Posterior cingulate gyrus (tissue), 11 donors: ENCODE results near the gene MCUB.
"Not testable (repeated sequence)": the region's sequence is repeated elsewhere in the genome, so short reads cannot be mapped to it uniquely, and the experiment has no call there.

Experiments used
- DNase-seq, 10 donors: peaks; one replicate each; pipeline versions ENCODE4 v3.0.0 to v3.0.0-alpha.2; 2020 to 2021; ENCODE audit warnings: mixed read lengths in 3 of 10
- intact Hi-C: fragments of 100-400 bp; cut with DNase I; formaldehyde crosslinking; loops from one replicate; pipeline ENCODE4 v1.15.1; 2023

Gene MCUB

GRCh38 chr4:109675181-109675580, 115.1 kb downstream of the MCUB start:
- intact Hi-C loops, result no loop called here
- DNase-seq, result no peak

GRCh38 chr4:109675843-109676242, 115.8 kb downstream of the MCUB start:
- no peak for DNase-seq
- intact Hi-C loops, result no loop called here

- intact Hi-C loops, result no loop called here
These were observed 116.8 kb downstream of the MCUB start for GRCh38 chr4:109676886-109677285.

GRCh38 chr4:109678472-109678871, 118.4 kb downstream of the MCUB start:
- peak in 1 of 10 donors; percentile 82 for DNase-seq
- intact Hi-C loops, result not testable (repeated sequence)

More at GRCh38 chr4:109676886-109677285, 116.8 kb downstream of the MCUB start:
- DNase-seq, result no peak

- peak in 1 of 10 donors; percentile 72 for DNase-seq
- intact Hi-C loops, result not testable (repeated sequence)
These were observed 118.9 kb downstream of the MCUB start for GRCh38 chr4:109678925-109679324.

- intact Hi-C loops, result no loop called here
These were observed 122.8 kb downstream of the MCUB start for GRCh38 chr4:109682875-109683274.

GRCh38 chr4:109683621-109684253, 123.7 kb downstream of the MCUB start:
- DNase-seq, result no peak
- intact Hi-C loops, result no loop called here

More at GRCh38 chr4:109682875-109683274, 122.8 kb downstream of the MCUB start:
- no peak for DNase-seq

GRCh38 chr4:109684727-109685126, 124.7 kb downstream of the MCUB start:
- DNase-seq, result no peak
- intact Hi-C loops, result no loop called here

- intact Hi-C loops, result no loop called here
- DNase-seq, result no peak
These were observed 130.8 kb downstream of the MCUB start for GRCh38 chr4:109690690-109691410.

- intact Hi-C loops, result no loop called here
- DNase-seq, result no peak
These were observed 131.4 kb downstream of the MCUB start for GRCh38 chr4:109691411-109691920.

- DNase-seq, result no peak
- intact Hi-C loops, result no loop called here
These were observed 138.6 kb downstream of the MCUB start for GRCh38 chr4:109698656-109699055.

- intact Hi-C loops, result loop anchor here (10.0 kb wide), 3 partner anchors 105 to 275 kb away; partner anchors contain the start of genes CFI and SEC24B
- no peak for DNase-seq
These were observed 139.6 kb downstream of the MCUB start for GRCh38 chr4:109699553-109700225.

GRCh38 chr4:109701566-109702410, 141.7 kb downstream of the MCUB start:
- no peak for DNase-seq
- intact Hi-C loops, result loop anchor here (10.0 kb wide), 3 partner anchors 103 to 273 kb away; partner anchors contain the start of genes CFI and SEC24B

- DNase-seq, result peak; percentile 57 to 96 (median 74)
These were observed 143.1 kb downstream of the MCUB start, which contains the start of gene CASP6 for GRCh38 chr4:109702950-109703663. TSS of gene CASP6 (minus strand) at chr4:109703445. CDS start at chr4:109703395, 50 bp downstream.

GRCh38 chr4:109703664-109704361, 143.8 kb downstream of the MCUB start:
- intact Hi-C loops, result loop anchor here (10.0 kb wide), 3 partner anchors 101 to 271 kb away; partner anchors contain the start of genes CFI and SEC24B
- DNase-seq, result no peak

More at GRCh38 chr4:109702950-109703663, 143.1 kb downstream of the MCUB start, which contains the start of gene CASP6:
- intact Hi-C loops, result loop anchor here (10.0 kb wide), 3 partner anchors 102 to 272 kb away; partner anchors contain the start of genes CFI and SEC24B

- no peak for DNase-seq
- intact Hi-C loops, result loop anchor here (10.0 kb wide), 3 partner anchors 96 to 274 kb away; partner anchors contain the start of genes CFI and SEC24B
These were observed 148.4 kb downstream of the MCUB start for GRCh38 chr4:109708435-109708834.

- DNase-seq, result no peak
- intact Hi-C loops, result loop anchor here (10.0 kb wide), 3 partner anchors 96 to 274 kb away; partner anchors contain the start of genes CFI and SEC24B
These were observed 148.9 kb downstream of the MCUB start for GRCh38 chr4:109708990-109709389.

- DNase-seq, result no peak
- intact Hi-C loops, result no loop called here
These were observed 153.5 kb downstream of the MCUB start for GRCh38 chr4:109713500-109713899.
